HepG2 (cell line): Measurements from ENCODE around the gene CD68. TPM values are rescaled to one million over a fixed set of nuclear protein-coding genes. Genes with fewer than 3 reads are reported as not detected.

Experiments
- CENPT ChIP-seq: sonication (generic); formaldehyde crosslinking; IDR thresholded peaks from 2 replicates; pipeline ENCODE4 v1.8.0; 2022; ENCODE audit warnings: low read depth, mild to moderate bottlenecking, moderate library complexity, missing genetic modification reagents
- ELF4 ChIP-seq: sonication (generic); formaldehyde crosslinking; IDR thresholded peaks from 2 replicates; pipeline ENCODE4 v1.5.0; 2020; ENCODE audit warnings: missing genetic modification reagents, mild to moderate bottlenecking, moderate library complexity, borderline replicate concordance
- FOXA1 ChIP-seq, 2 experiments: fragments of 450-650 bp in 1 of 2; sonication (generic) in 1 of 2; formaldehyde crosslinking in 1 of 2; IDR thresholded peaks; 2 replicates each; pipeline versions ENCODE4 v1.4.0 to v1.6.1; 2016 to 2020; ENCODE audit warnings: missing genetic modification reagents in 1 of 2
- HDAC1 ChIP-seq: sonication (generic); formaldehyde crosslinking; IDR thresholded peaks from 2 replicates; pipeline ENCODE4 v1.5.1; 2020; ENCODE audit warnings: mild to moderate bottlenecking, missing genetic modification reagents
- HMGA1 ChIP-seq: sonication (generic); formaldehyde crosslinking; conservative IDR thresholded peaks from 2 replicates; pipeline ENCODE4 v1.4.0; 2020; ENCODE audit warnings: missing genetic modification reagents
- MAZ ChIP-seq, 2 experiments: sonication (generic) in 1 of 2; formaldehyde crosslinking in 1 of 2; IDR thresholded peaks; 2 replicates each; pipeline versions ENCODE4 v1.5.0 to v1.6.1; 2012 to 2020; ENCODE audit warnings: low read depth in 2 of 2, mild to moderate bottlenecking in 2 of 2, borderline replicate concordance in 1 of 2, improper control_type of control experiment in 1 of 2, low read length in 1 of 2, missing genetic modification reagents in 1 of 2, moderate library complexity in 1 of 2
- MIXL1 ChIP-seq: IDR thresholded peaks from 2 replicates; pipeline ENCODE4 v1.6.1; 2016
- NCOA5 ChIP-seq: sonication (generic); formaldehyde crosslinking; IDR thresholded peaks from 2 replicates; pipeline ENCODE4 v1.4.0; 2020; ENCODE audit warnings: missing genetic modification reagents
- NFYC ChIP-seq: IDR thresholded peaks from 2 replicates; pipeline ENCODE4 v1.6.1; 2016; ENCODE audit warnings: missing genetic modification reagents, missing compliant biosample characterization
- SAP130 ChIP-seq: IDR thresholded peaks from 2 replicates; pipeline ENCODE4 v1.6.1; 2016; ENCODE audit warnings: low read depth
- TEAD2 ChIP-seq: sonication (generic); formaldehyde crosslinking; IDR thresholded peaks from 2 replicates; pipeline ENCODE4 v1.9.0; 2021; ENCODE audit warnings: missing genetic modification reagents
- ZKSCAN1 ChIP-seq: fragments of 150-350 bp; IDR thresholded peaks from 2 replicates; pipeline ENCODE4 v1.6.1; 2014; ENCODE audit warnings: low read length
- ZNF432 ChIP-seq: sonication (generic); formaldehyde crosslinking; IDR thresholded peaks from 2 replicates; pipeline ENCODE4 v1.5.0; 2020; ENCODE audit warnings: missing genetic modification reagents, mild to moderate bottlenecking, borderline replicate concordance
- ZNF501 ChIP-seq: sonication (generic); formaldehyde crosslinking; IDR thresholded peaks from 2 replicates; pipeline ENCODE4 v1.5.1; 2020; ENCODE audit warnings: mild to moderate bottlenecking, moderate library complexity, missing genetic modification reagents
- ZNF552 ChIP-seq: sonication (generic); formaldehyde crosslinking; IDR thresholded peaks from 2 replicates; pipeline ENCODE4 v1.9.0; 2022; ENCODE audit warnings: missing genetic modification reagents, mild to moderate bottlenecking, borderline replicate concordance
- ZNF567 ChIP-seq: sonication (generic); formaldehyde crosslinking; IDR thresholded peaks from 2 replicates; pipeline ENCODE4 v1.8.1; 2023; ENCODE audit warnings: mild to moderate bottlenecking, missing genetic modification reagents, borderline replicate concordance
- ZNF780A ChIP-seq: sonication (generic); formaldehyde crosslinking; IDR thresholded peaks from 2 replicates; pipeline ENCODE4 v1.8.0; 2022; ENCODE audit warnings: mild to moderate bottlenecking, missing genetic modification reagents, moderate library complexity
- ZSCAN22 ChIP-seq: sonication (generic); formaldehyde crosslinking; IDR thresholded peaks from 2 replicates; pipeline ENCODE4 v1.4.0; 2020; ENCODE audit warnings: mild to moderate bottlenecking, missing genetic modification reagents
- polyA plus RNA-seq, 8 experiments: library from polyadenylated mRNA; depleted of rRNA in 3 of 8; stranded (reverse) in 7 of 8; unstranded in 1 of 8; fragments of >200 nt; fragmentation: Illumina TruSeq in 4 of 8; extraction: Trizol in 4 of 8; gene quantifications; 2 replicates each; pipeline versions ENCODE4 v1.2.1 to v1.2.3, GENCODE V29; 2011 to 2016; ENCODE audit warnings: low read depth in 4 of 8, missing spikeins in 1 of 8, mixed read lengths in 1 of 8; ENCODE audit not compliant: insufficient read depth in 1 of 8
- total RNA-seq, 5 experiments: library from RNA; depleted of rRNA; stranded (reverse); fragments of >200 nt; fragmentation: Illumina TruSeq; extraction: Trizol; gene quantifications; 2 replicates each; pipeline ENCODE4 v1.2.3, GENCODE V29; 2016; ENCODE audit warnings: low read depth in 1 of 5
- TF ChIP-seq, protein P1 (sequence below): sonication (generic); formaldehyde crosslinking; IDR thresholded peaks from 2 replicates; pipeline ENCODE4 v1.5.1; 2020; ENCODE audit warnings: missing genetic modification reagents, mild to moderate bottlenecking, borderline replicate concordance
- TF ChIP-seq, protein P2 (sequence below): sonication (generic); formaldehyde crosslinking; IDR thresholded peaks from 2 replicates; pipeline ENCODE4 v1.4.0; 2020; ENCODE audit warnings: mild to moderate bottlenecking, missing genetic modification reagents
- TF ChIP-seq, protein P3 (sequence below), 2 experiments: fragments of 450-650 bp in 1 of 2; sonication (generic) in 1 of 2; formaldehyde crosslinking; IDR thresholded peaks; 2 replicates each; pipeline versions ENCODE4 v1.5.0 to v1.8.0; 2020 to 2022; ENCODE audit warnings: mild to moderate bottlenecking in 1 of 2, missing genetic modification reagents in 1 of 2
- TF ChIP-seq, protein P4 (sequence below): sonication (generic); formaldehyde crosslinking; conservative IDR thresholded peaks from 2 replicates; pipeline ENCODE4 v1.4.0; 2020; ENCODE audit warnings: missing genetic modification reagents
- TF ChIP-seq, protein P5 (sequence below): sonication (generic); formaldehyde crosslinking; IDR thresholded peaks from 2 replicates; pipeline ENCODE4 v1.8.0; 2022; ENCODE audit warnings: low read depth, missing genetic modification reagents

CD68 gene
- total and polyA plus RNA-seq, 2 of the 13 experiments (the other 11 are each of a cell fraction or from before 2014, with no cell fraction given): 10.3 to 104 TPM

DNA sequence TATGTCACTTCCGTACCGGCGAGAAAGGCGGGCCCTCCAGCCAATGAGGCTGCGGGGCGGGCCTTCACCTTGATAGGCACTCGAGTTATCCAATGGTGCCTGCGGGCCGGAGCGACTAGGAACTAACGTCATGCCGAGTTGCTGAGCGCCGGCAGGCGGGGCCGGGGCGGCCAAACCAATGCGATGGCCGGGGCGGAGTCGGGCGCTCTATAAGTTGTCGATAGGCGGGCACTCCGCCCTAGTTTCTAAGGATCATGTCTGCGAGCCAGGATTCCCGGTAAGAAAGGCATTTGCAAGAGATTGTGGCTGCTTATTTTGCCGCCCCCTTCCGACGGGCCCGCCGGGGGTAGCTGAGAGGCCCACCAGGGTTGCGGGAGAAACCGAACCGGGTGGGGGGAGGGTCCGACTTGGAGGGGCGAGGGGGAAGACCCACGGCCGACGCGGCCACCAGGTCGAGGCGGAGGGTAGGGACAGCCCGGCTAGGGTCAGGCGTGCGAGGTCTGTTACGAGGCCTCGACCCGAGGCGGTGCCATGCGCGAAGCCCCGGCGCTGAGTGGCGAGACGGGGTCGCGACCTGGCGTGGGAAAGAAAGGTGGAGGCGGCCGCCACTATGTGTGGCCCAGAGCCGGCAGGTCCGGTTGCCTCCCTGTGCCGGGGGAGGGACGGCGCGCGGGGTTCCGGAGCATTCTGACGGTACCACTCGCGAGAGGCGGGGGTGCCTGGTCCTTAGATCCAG lies 6.7 kb upstream of the CD68 start (continued):
- TF ChIP-seq ZKSCAN1 (no peak), SAP130 (CRISPR knock-in tag) (peak; percentile 48), TEAD2 (0 out of 2 replicates have a peak, but pooled peaks have one; percentile 57), MIXL1 (CRISPR knock-in tag) (no peak), NFYC (peak; percentile 99), ZNF432 (CRISPR knock-in tag) (no peak), ELF4 (CRISPR knock-in tag) (peak; percentile 99), ZNF567 (CRISPR knock-in tag) (peak; percentile 21; the same call in 1 of the 2 replicates), ZNF501 (CRISPR knock-in tag) (peak; percentile 93; the same call in 1 of the 2 replicates), MAZ (IDR thresholded peaks at IDR 0.05; ENCODE audit: borderline replicate concordance, low read depth, low read length) (0 out of 2 replicates have a peak, but pooled peaks have one; percentile 60), MAZ (CRISPR knock-in tag; IDR thresholded peaks at IDR 0.05; ENCODE audit: low read depth) (peak; percentile 82), CENPT (CRISPR knock-in tag) (peak; percentile 45), HDAC1 (CRISPR knock-in tag) (no peak; the same call in none of the 2 replicates), HMGA1 (CRISPR knock-in tag) (no peak), FOXA1 (IDR thresholded peaks at IDR 0.05) (no peak), FOXA1 (CRISPR knock-in tag; IDR thresholded peaks at IDR 0.05) (no peak), ZNF780A (0 out of 2 replicates have a peak, but pooled peaks have one; percentile 87), ZNF552 (CRISPR knock-in tag) (no peak; the same call in 1 of the 2 replicates), NCOA5 (CRISPR knock-in tag) (no peak), ZSCAN22 (CRISPR knock-in tag) (no peak)
- TF ChIP-seq, protein P1, sequence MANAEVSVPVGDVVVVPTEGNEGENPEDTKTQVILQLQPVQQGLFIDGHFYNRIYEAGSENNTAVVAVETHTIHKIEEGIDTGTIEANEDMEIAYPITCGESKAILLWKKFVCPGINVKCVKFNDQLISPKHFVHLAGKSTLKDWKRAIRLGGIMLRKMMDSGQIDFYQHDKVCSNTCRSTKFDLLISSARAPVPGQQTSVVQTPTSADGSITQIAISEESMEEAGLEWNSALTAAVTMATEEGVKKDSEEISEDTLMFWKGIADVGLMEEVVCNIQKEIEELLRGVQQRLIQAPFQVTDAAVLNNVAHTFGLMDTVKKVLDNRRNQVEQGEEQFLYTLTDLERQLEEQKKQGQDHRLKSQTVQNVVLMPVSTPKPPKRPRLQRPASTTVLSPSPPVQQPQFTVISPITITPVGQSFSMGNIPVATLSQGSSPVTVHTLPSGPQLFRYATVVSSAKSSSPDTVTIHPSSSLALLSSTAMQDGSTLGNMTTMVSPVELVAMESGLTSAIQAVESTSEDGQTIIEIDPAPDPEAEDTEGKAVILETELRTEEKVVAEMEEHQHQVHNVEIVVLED: 0 out of 2 replicates have a peak, but pooled peaks have one; percentile 70
- TF ChIP-seq, protein P2, sequence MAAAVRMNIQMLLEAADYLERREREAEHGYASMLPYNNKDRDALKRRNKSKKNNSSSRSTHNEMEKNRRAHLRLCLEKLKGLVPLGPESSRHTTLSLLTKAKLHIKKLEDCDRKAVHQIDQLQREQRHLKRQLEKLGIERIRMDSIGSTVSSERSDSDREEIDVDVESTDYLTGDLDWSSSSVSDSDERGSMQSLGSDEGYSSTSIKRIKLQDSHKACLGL (CRISPR knock-in tag): peak; percentile 75
- TF ChIP-seq, protein P3, sequence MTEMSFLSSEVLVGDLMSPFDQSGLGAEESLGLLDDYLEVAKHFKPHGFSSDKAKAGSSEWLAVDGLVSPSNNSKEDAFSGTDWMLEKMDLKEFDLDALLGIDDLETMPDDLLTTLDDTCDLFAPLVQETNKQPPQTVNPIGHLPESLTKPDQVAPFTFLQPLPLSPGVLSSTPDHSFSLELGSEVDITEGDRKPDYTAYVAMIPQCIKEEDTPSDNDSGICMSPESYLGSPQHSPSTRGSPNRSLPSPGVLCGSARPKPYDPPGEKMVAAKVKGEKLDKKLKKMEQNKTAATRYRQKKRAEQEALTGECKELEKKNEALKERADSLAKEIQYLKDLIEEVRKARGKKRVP (CRISPR knock-in tag; IDR thresholded peaks at IDR 0.05): peak in 1 of 2 experiments; percentile 75; a peak in 2 of 4 replicates
- TF ChIP-seq, protein P4, sequence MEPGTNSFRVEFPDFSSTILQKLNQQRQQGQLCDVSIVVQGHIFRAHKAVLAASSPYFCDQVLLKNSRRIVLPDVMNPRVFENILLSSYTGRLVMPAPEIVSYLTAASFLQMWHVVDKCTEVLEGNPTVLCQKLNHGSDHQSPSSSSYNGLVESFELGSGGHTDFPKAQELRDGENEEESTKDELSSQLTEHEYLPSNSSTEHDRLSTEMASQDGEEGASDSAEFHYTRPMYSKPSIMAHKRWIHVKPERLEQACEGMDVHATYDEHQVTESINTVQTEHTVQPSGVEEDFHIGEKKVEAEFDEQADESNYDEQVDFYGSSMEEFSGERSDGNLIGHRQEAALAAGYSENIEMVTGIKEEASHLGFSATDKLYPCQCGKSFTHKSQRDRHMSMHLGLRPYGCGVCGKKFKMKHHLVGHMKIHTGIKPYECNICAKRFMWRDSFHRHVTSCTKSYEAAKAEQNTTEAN: peak; percentile 14; the same call in 1 of the 2 replicates
- TF ChIP-seq, protein P5, sequence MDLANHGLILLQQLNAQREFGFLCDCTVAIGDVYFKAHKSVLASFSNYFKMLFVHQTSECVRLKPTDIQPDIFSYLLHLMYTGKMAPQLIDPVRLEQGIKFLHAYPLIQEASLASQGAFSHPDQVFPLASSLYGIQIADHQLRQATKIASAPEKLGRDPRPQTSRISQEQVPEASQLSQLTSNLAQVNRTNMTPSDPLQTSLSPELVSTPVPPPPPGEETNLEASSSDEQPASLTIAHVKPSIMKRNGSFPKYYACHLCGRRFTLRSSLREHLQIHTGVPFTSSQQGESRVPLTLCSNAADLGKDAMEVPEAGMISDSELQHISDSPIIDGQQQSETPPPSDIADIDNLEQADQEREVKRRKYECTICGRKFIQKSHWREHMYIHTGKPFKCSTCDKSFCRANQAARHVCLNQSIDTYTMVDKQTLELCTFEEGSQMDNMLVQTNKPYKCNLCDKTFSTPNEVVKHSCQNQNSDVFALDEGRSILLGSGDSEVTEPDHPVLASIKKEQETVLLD (CRISPR knock-in tag): peak; percentile 43
